HEK293 (cell line): Measurements from ENCODE around the gene KIAA1586.

Source experiments
- CTCF ChIA-PET: fragments of 350-600 bp; formaldehyde crosslinking; extraction: SDS; loops from one replicate; lab custom pipeline; 2021; ENCODE audit warnings: antibody characterized with exemption; lab: Yijun Ruan, JAX
- POLR2A ChIA-PET: fragments of 300-600 bp; formaldehyde crosslinking; extraction: SDS; loops from one replicate; lab custom pipeline; 2020; ENCODE audit warnings: antibody characterized with exemption, inconsistent platforms; lab: Yijun Ruan, JAX
- H3K27ac ChIP-seq: fragments of 200-500 bp; sonication (Bioruptor generic); 2 replicates; pipeline ENCODE4 v1.5.1; 2014; ENCODE audit warnings: low read depth, low read length, control low read depth, inconsistent platforms; ENCODE audit errors: extremely low read depth
- H3K36me3 ChIP-seq, 2 experiments: fragments of 200-500 bp in 1 of 2; sonication (Bioruptor generic) in 1 of 2; 1 replicate in 1 of 2; 2 replicates in 1 of 2; pipeline ENCODE4 v1.5.1; 2014 to 2017; ENCODE audit warnings: inconsistent platforms in 2 of 2, low read length in 2 of 2; ENCODE audit not compliant: control insufficient read depth in 2 of 2, insufficient read depth in 1 of 2
- H3K4me1 ChIP-seq: fragments of 200-500 bp; sonication (Bioruptor generic); 2 replicates; pipeline ENCODE4 v1.5.1; 2014; ENCODE audit warnings: mild to moderate bottlenecking, low read length, inconsistent platforms; ENCODE audit not compliant: control insufficient read depth, insufficient read depth
- H3K4me3 ChIP-seq: 2 replicates; pipeline ENCODE4 v1.5.1; 2011; ENCODE audit warnings: low read depth, mild to moderate bottlenecking, control low read depth, low read length, moderate library complexity
- H3K9me3 ChIP-seq: fragments of 200-500 bp; sonication (Bioruptor generic); 2 replicates; pipeline ENCODE4 v1.5.1; 2014; ENCODE audit warnings: low read depth, low read length, inconsistent platforms; ENCODE audit not compliant: control insufficient read depth, insufficient read depth
- HIC1 ChIP-seq: fragments of 450-650 bp; formaldehyde crosslinking; IDR thresholded peaks from 2 replicates; pipeline ENCODE4 v1.5.1; 2016; ENCODE audit warnings: missing biosample characterization, missing genetic modification characterization
- PBX3 ChIP-seq: sonication (generic); formaldehyde crosslinking; IDR thresholded peaks from 2 replicates; pipeline ENCODE4 v1.8.1; 2022; ENCODE audit warnings: mild to moderate bottlenecking, moderate library complexity, missing genetic modification reagents
- PRDM2 ChIP-seq: fragments of 450-650 bp; formaldehyde crosslinking; IDR thresholded peaks from 2 replicates; pipeline ENCODE4 v1.5.1; 2016; ENCODE audit warnings: missing biosample characterization, missing genetic modification characterization, borderline replicate concordance
- REPIN1 ChIP-seq: fragments of 450-650 bp; formaldehyde crosslinking; IDR thresholded peaks from 2 replicates; pipeline ENCODE4 v1.5.1; 2017; ENCODE audit warnings: missing biosample characterization, missing genetic modification characterization, low read depth
- TCF7L2 ChIP-seq: IDR thresholded peaks from 2 replicates; pipeline ENCODE4 v1.6.1; 2011; ENCODE audit warnings: low read depth, mild to moderate bottlenecking, inconsistent platforms, low read length, moderate library complexity, borderline replicate concordance
- ZNF132 ChIP-seq: fragments of 450-650 bp; formaldehyde crosslinking; IDR thresholded peaks from 2 replicates; pipeline ENCODE4 v1.5.1; 2017; ENCODE audit warnings: missing biosample characterization, missing genetic modification characterization, borderline replicate concordance
- ZNF140 ChIP-seq: fragments of 450-650 bp; formaldehyde crosslinking; IDR thresholded peaks from 2 replicates; pipeline ENCODE4 v1.5.1; 2016; ENCODE audit warnings: missing biosample characterization, missing genetic modification characterization
- ZNF175 ChIP-seq: fragments of 450-650 bp; formaldehyde crosslinking; IDR thresholded peaks from 2 replicates; pipeline ENCODE4 v1.5.1; 2016; ENCODE audit warnings: missing biosample characterization, missing genetic modification characterization
- ZNF24 ChIP-seq: fragments of 450-650 bp; formaldehyde crosslinking; IDR thresholded peaks from 2 replicates; pipeline ENCODE4 v1.5.1; 2016; ENCODE audit warnings: missing biosample characterization, missing genetic modification characterization
- ZNF404 ChIP-seq: fragments of 450-650 bp; formaldehyde crosslinking; IDR thresholded peaks from 2 replicates; pipeline ENCODE4 v1.5.1; 2017; ENCODE audit warnings: missing biosample characterization, missing genetic modification characterization
- ZNF518A ChIP-seq: fragments of 450-650 bp; formaldehyde crosslinking; conservative IDR thresholded peaks from 2 replicates; pipeline ENCODE4 v1.5.1; 2016; ENCODE audit warnings: low read depth, missing biosample characterization, missing genetic modification characterization
- ZNF530 ChIP-seq: fragments of 450-650 bp; formaldehyde crosslinking; IDR thresholded peaks from 2 replicates; pipeline ENCODE4 v1.5.1; 2016; ENCODE audit warnings: low read depth, missing biosample characterization, missing genetic modification characterization
- ZNF623 ChIP-seq: fragments of 450-650 bp; formaldehyde crosslinking; IDR thresholded peaks from 2 replicates; pipeline ENCODE4 v1.5.1; 2016; ENCODE audit warnings: missing biosample characterization, missing genetic modification characterization
- ZNF654 ChIP-seq: fragments of 450-650 bp; formaldehyde crosslinking; IDR thresholded peaks from 2 replicates; pipeline ENCODE4 v1.5.1; 2016; ENCODE audit warnings: low read depth, missing biosample characterization, missing genetic modification characterization
- ZNF658 ChIP-seq: fragments of 450-650 bp; formaldehyde crosslinking; IDR thresholded peaks from 2 replicates; pipeline ENCODE4; 2016; ENCODE audit warnings: missing biosample characterization, missing genetic modification characterization
- ZNF704 ChIP-seq: fragments of 450-650 bp; formaldehyde crosslinking; IDR thresholded peaks from 2 replicates; pipeline ENCODE4 v1.5.1; 2016; ENCODE audit warnings: missing biosample characterization, missing genetic modification characterization
- ZNF830 ChIP-seq: fragments of 450-650 bp; IDR thresholded peaks from 2 replicates; pipeline ENCODE4 v1.5.0; 2018; ENCODE audit warnings: missing biosample characterization, missing genetic modification characterization, low read depth, mild to moderate bottlenecking, moderate library complexity
- ZSCAN30 ChIP-seq: fragments of 450-650 bp; IDR thresholded peaks from 2 replicates; pipeline ENCODE4 v1.5.1; 2018; ENCODE audit warnings: missing biosample characterization, mild to moderate bottlenecking, missing genetic modification characterization, moderate library complexity

The KIAA1586 gene

GRCh38 chr6:57026001-57026400, 20.5 kb upstream of the KIAA1586 start (continued):
- TF ChIP-seq ZNF704 (tag by site-specific recombination) (no peak), ZNF623 (tag by site-specific recombination) (no peak), HIC1 (no peak), TCF7L2 (no peak), ZNF830 (tag by site-specific recombination) (no peak)

GRCh38 chr6:57027301-57027700, 19.2 kb upstream of the KIAA1586 start:
- ChIA-PET POLR2A (no interaction called here), CTCF (no interaction called here)
- H3K36me3 ChIP-seq, result no peaks in the 10 kb centered on the region
- no peaks in the 10 kb centered on the region for H3K9me3 ChIP-seq
- H3K4me3 ChIP-seq, result no peak overlapping the region
- TF ChIP-seq ZNF404 (tag by site-specific recombination) (no peak), ZNF530 (tag by site-specific recombination) (no peak), ZSCAN30 (tag by site-specific recombination) (no peak), REPIN1 (tag by site-specific recombination) (no peak), ZNF140 (no peak)
- TF ChIP-seq, all 188 proteins: peak for 0
- Histone ChIP-seq H3K4me1 (0 out of 2 replicates have a peak, but pooled peaks cover 3% of the 10 kb centered on the region), H3K27ac (no peak overlapping the region)

- 0 out of 2 replicates have a peak, but pooled peaks cover 3% of the 10 kb centered on the region for H3K4me1 ChIP-seq
- no peaks in the 10 kb centered on the region for H3K36me3 ChIP-seq
- H3K27ac ChIP-seq, result no peak overlapping the region
- no peaks in the 10 kb centered on the region for H3K9me3 ChIP-seq
- ChIA-PET POLR2A (no interaction called here), CTCF (interaction anchor here (0.6 to 1.1 kb wide), 3 partner anchors 8 to 288 kb away, joined by 3 to 11 read pairs (median 5); no protein-coding TSS in a partner anchor)
- H3K4me3 ChIP-seq, result no peak overlapping the region
- TF ChIP-seq PBX3 (no peak), ZNF175 (tag by site-specific recombination) (no peak), ZNF24 (tag by site-specific recombination) (no peak), ZNF518A (tag by site-specific recombination) (no peak), ZNF658 (tag by site-specific recombination) (no peak), PRDM2 (tag by site-specific recombination) (no peak), ZNF132 (no peak), ZNF654 (tag by site-specific recombination) (no peak)
Measured at GRCh38 chr6:57029213-57029612, 17.3 kb upstream of the KIAA1586 start.
